ENCODE results near the gene ESRRB.
A peak's percentile ranks its signal among the peaks of the same experiment; 100 is the strongest.

The ESRRB gene

DNA sequence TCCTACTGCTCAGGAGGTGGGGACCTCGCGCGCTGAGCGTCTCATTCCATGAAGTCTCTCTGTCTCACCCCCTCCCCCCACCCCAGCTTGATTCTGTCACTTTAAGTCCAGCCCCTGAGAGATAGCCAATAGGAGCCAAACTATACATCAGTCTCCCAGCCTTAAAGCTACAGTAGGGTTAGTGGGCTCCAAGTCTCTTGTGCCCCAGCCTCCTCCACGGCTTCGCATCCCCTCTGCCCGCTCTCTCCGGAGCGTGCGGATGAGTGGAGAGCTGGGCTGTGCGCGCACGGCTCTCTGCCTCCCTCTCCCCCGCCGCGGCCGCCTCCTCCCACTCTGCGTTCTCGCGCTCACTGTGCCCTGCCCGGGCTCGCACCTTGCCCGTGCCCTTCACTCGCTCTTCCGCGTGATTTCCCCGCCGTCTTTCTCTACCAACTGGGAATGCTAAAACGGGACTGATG, at the start of gene ESRRB:
ESRRB (plus strand) TSS at position 191 of the 458 bp plus-strand sequence; CDS start at position 456, 265 bp downstream.
- Histone ChIP-seq H3K4me3 (peak within 1 kb of the TSS; percentile 13), H3K36me3 (replicated peaks) (no peaks in the 10 kb centered on the region), H3K9me3 (no peaks in the 10 kb centered on the region), H3K4me1 (no peaks in the 10 kb centered on the region), H3K27me3 (ENCODE audit: low read depth) (peaks cover 71% of the 10 kb centered on the region)
- DNase-seq (ENCODE audit: low spot score in 2 of 2), result peak; percentile 16 to 32
- in situ Hi-C loops (cut with MboI; ENCODE audit: low sequenced_read_pairs), result no loop called here

- no peaks in the 10 kb centered on the region for H3K27me3 ChIP-seq (ENCODE audit: low read depth)
- in situ Hi-C loops (cut with MboI; ENCODE audit: low sequenced_read_pairs), result no loop called here
- H3K9me3 ChIP-seq, result no peaks in the 10 kb centered on the region
- no peaks in the 10 kb centered on the region for H3K36me3 ChIP-seq (replicated peaks)
- no peaks in the 10 kb centered on the region for H3K4me1 ChIP-seq
- no peak for DNase-seq (ENCODE audit: low spot score in 2 of 2)
- H3K4me3 ChIP-seq, result no peak overlapping the region
Observed at GRCh38 chr14:76326918-76327689, 48.8 kb upstream of the ESRRB start.

DNA sequence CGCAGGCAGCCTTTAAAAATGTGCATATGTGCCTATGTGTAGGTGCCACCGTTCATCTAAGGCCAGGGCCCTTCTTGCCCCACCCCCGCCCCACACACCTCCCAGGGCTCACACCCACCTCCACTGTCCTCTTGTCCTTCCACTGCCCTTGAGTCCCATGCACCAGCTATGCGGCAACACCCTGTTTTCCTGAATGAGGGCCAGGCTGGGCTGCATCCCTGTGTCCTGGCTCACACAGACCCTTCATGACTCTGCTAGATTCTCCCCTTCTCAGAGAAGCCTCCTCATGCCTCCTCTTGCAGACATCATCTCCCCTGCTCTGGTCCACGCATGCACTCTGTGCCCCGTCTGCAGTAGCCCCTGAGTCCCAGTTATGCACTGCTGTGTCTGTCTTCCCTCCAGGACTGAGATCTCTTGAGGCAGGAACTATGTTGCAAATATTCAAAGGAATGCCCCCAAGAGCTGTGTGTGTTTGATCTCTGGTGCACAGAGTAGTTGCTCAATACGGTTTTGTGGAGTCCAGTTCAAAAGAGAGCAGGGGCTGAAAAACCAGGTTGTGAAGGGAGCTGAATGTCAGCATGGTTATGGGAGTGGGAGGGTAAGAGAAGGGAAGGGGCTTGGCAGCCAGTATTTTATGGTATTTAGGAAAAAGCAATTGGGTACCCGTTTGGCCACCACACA, 47.3 kb upstream of the ESRRB start:
- in situ Hi-C loops (cut with MboI; ENCODE audit: low sequenced_read_pairs), result no loop called here
- Histone ChIP-seq H3K9me3 (no peaks in the 10 kb centered on the region), H3K4me3 (no peak overlapping the region), H3K27me3 (ENCODE audit: low read depth) (no peaks in the 10 kb centered on the region), H3K36me3 (replicated peaks) (no peaks in the 10 kb centered on the region), H3K4me1 (no peaks in the 10 kb centered on the region)
- no peak for DNase-seq (ENCODE audit: low spot score in 2 of 2)

DNA sequence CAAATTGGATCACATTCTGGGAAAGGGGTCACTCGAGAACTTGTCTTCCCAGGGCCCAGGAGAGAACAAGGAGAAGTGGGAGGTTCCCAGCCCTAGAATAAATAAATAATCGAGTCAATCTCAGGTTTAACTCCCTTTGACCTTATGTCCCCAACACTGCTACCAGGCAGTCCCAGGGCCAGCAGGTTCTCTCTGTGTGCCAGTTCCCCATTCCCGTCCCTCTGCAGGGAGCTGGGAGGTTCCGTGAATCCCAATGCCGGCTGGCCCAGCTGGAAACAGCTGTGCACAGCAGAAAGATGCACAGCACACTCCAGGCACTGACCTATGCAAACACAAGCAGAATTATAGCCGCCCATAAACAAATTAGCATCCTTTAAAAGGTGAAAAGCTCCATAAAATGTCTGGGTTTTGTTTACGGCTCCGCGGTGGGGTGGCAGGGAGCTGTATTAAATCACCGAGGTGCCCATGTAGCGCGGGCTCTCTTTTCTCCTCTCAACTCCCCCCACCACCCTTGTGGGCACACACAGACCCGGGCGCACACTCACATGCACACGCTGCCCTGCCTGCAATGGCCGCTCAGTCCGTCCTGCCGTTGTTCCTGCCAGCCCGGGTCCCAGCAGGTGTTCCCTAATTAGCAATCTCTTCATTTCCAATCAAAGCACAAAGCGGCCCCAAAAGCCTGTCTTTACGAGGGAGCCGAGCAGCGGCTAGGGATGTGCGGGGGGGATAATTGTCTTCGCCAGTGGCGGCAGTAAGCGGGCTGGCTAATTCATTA, 46.6 kb upstream of the ESRRB start:
- DNase-seq (ENCODE audit: low spot score in 2 of 2), result peak in 1 of 2 experiments; percentile 12
- no peaks in the 10 kb centered on the region for H3K27me3 ChIP-seq (ENCODE audit: low read depth)
- H3K4me1 ChIP-seq, result no peaks in the 10 kb centered on the region
- no peak overlapping the region for H3K4me3 ChIP-seq
- H3K36me3 ChIP-seq (replicated peaks), result no peaks in the 10 kb centered on the region
- in situ Hi-C loops (cut with MboI; ENCODE audit: low sequenced_read_pairs), result no loop called here
- no peaks in the 10 kb centered on the region for H3K9me3 ChIP-seq

DNA sequence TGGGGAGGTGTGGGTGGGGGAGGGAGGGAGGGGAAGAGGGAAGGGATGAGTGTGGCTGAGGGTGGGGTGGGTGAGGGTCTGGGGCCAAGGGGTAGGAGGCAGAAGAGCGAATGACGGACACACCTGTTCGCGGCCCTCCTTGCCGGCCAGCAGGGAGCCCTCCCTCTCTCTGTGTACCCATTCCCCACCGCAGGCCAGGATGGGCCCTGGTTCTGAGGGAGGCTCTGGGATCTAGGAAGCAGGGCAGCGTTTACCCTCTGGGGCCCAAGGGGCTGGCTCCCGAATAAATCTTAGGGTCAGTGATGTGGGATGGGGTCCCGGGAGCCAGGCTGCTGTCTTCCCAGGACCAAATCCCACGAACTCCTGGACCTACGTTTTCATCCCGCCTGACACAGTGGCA, 46.0 kb upstream of the ESRRB start:
- Histone ChIP-seq H3K4me3 (no peak overlapping the region), H3K9me3 (no peaks in the 10 kb centered on the region), H3K27me3 (ENCODE audit: low read depth) (no peaks in the 10 kb centered on the region), H3K4me1 (no peaks in the 10 kb centered on the region), H3K36me3 (replicated peaks) (no peaks in the 10 kb centered on the region)
- no peak for DNase-seq (ENCODE audit: low spot score in 2 of 2)
- in situ Hi-C loops (cut with MboI; ENCODE audit: low sequenced_read_pairs), result no loop called here

DNA sequence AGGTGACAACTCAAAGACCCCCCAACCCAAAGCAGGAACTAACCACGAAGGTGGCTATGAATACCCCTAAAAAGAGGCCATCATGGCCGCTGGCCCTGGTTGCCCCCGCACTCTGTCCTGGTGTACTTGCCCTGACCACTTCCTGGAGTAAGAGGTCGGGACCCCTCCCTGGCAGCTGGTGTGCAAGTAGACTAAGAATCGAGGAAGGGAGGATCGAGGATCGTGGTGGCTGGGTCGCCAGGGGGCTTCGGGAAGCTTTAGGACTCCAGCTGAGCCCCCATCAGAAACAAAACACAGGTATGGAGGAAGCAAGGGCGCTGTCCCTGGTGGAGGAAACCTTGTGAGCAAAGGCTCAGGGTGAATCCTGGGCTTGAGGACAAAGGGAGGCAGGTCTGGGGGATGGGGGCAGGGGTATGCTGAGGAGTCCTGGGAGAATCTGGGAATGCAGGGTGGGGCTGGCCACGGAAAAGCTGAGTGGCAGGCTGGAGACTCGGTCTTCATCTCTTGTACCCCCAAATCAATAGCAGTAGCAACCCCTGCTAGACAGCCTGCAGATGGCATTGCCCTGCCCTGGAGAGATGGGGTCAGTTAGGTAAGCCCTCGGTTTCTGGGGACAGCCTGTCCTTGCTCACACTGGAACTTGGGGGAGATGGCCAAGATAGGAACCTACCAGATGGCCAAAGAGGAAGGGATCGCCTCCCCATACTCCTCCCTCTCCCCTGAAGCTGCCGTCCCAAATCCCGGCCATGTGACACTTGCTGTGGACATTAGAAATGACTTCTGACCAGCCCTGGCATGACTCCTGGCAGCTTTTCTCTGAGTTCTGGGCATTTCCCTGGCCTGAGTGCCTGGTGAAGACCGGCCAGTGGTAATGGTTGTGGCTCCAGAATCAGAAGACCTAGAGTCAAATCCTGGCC, 45.3 kb upstream of the ESRRB start:
- no peaks in the 10 kb centered on the region for H3K4me1 ChIP-seq
- no peaks in the 10 kb centered on the region for H3K27me3 ChIP-seq (ENCODE audit: low read depth)
- no peak overlapping the region for H3K4me3 ChIP-seq
- no peaks in the 10 kb centered on the region for H3K36me3 ChIP-seq (replicated peaks)
- no peaks in the 10 kb centered on the region for H3K9me3 ChIP-seq
- in situ Hi-C loops (cut with MboI; ENCODE audit: low sequenced_read_pairs), result no loop called here
- no peak for DNase-seq (ENCODE audit: low spot score in 2 of 2)

GRCh38 chr14:76331328-76332011, 44.5 kb upstream of the ESRRB start:
- no peak for DNase-seq (ENCODE audit: low spot score in 2 of 2)

GRCh38 chr14:76333664-76334063, 42.3 kb upstream of the ESRRB start:
- Histone ChIP-seq H3K36me3 (replicated peaks) (no peaks in the 10 kb centered on the region), H3K27me3 (ENCODE audit: low read depth) (no peaks in the 10 kb centered on the region), H3K4me3 (no peak overlapping the region), H3K9me3 (no peaks in the 10 kb centered on the region), H3K4me1 (no peaks in the 10 kb centered on the region)
- in situ Hi-C loops (cut with MboI; ENCODE audit: low sequenced_read_pairs), result no loop called here
- no peak for DNase-seq (ENCODE audit: low spot score in 2 of 2)

More at GRCh38 chr14:76331328-76332011, 44.5 kb upstream of the ESRRB start:
- in situ Hi-C loops (cut with MboI; ENCODE audit: low sequenced_read_pairs), result no loop called here
- Histone ChIP-seq H3K9me3 (no peaks in the 10 kb centered on the region), H3K36me3 (replicated peaks) (no peaks in the 10 kb centered on the region), H3K4me3 (no peak overlapping the region), H3K27me3 (ENCODE audit: low read depth) (no peaks in the 10 kb centered on the region), H3K4me1 (no peaks in the 10 kb centered on the region)

- Histone ChIP-seq H3K27me3 (ENCODE audit: low read depth) (no peaks in the 10 kb centered on the region), H3K4me3 (no peak overlapping the region), H3K9me3 (no peaks in the 10 kb centered on the region), H3K36me3 (replicated peaks) (no peaks in the 10 kb centered on the region), H3K4me1 (no peaks in the 10 kb centered on the region)
- no peak for DNase-seq (ENCODE audit: low spot score in 2 of 2)
- in situ Hi-C loops (cut with MboI; ENCODE audit: low sequenced_read_pairs), result no loop called here
Observed at GRCh38 chr14:76334316-76334715, 41.6 kb upstream of the ESRRB start.

DNA sequence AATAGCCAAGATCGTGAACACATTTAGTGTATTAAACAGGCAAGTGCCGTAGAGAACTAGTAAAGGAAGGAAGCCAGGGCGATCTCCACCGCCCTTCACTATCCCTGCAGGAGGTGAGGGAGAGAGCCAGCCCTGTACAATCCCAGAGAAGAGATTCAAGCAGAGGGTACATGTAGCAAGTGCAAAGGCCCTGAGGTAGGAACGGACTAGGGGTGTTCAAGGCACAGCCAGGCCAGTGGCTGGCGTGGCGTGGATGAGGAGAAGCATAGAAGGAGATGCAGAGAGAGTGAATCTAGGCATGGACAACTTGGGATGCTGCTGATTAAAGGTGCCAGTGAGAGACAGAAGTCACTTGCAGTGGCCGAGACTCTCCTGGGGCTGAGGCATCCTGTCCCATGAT, 39.1 kb upstream of the ESRRB start:
- H3K27me3 ChIP-seq (ENCODE audit: low read depth), result no peaks in the 10 kb centered on the region
- no peaks in the 10 kb centered on the region for H3K4me1 ChIP-seq
- no peak for DNase-seq (ENCODE audit: low spot score in 2 of 2)
- H3K36me3 ChIP-seq (replicated peaks), result no peaks in the 10 kb centered on the region
- no peak overlapping the region for H3K4me3 ChIP-seq
- in situ Hi-C loops (cut with MboI; ENCODE audit: low sequenced_read_pairs), result no loop called here
- no peaks in the 10 kb centered on the region for H3K9me3 ChIP-seq

GRCh38 chr14:76337635-76338545, 38.0 kb upstream of the ESRRB start:
- no peaks in the 10 kb centered on the region for H3K27me3 ChIP-seq (ENCODE audit: low read depth)
- 0 out of 2 replicates have a peak overlapping the region, but pooled peaks have one; percentile 5 for H3K4me3 ChIP-seq
- H3K4me1 ChIP-seq, result no peaks in the 10 kb centered on the region
- no peaks in the 10 kb centered on the region for H3K36me3 ChIP-seq (replicated peaks)
- no peak for DNase-seq (ENCODE audit: low spot score in 2 of 2)
- H3K9me3 ChIP-seq, result no peaks in the 10 kb centered on the region
- in situ Hi-C loops (cut with MboI; ENCODE audit: low sequenced_read_pairs), result no loop called here

Data from HAP-1 (cell line).